IMR-90 (cell line): ENCODE measurements around the gene STK17B. TPM values are rescaled to one million over a fixed set of nuclear protein-coding genes. Genes with fewer than 3 reads are reported as not detected.
A peak's percentile ranks its signal among the peaks of the same experiment; 100 is the strongest.

Experiments
- ATAC-seq: fragments of 200-7000 bp; cut with Tn5 transposase; 2 replicates; pipeline ENCODE4 v1.9.1; 2020; ENCODE audit warnings: low read depth, mild to moderate bottlenecking, moderate library complexity
- BruUV-seq: library from RNA; stranded (reverse); fragments of 400-500 nt; replicated peaks from 2 replicates; lab custom pipeline; 2021; lab: Mats Ljungman, UMichigan
- CTCF ChIA-PET: fragments of 300-600 bp; formaldehyde crosslinking; extraction: SDS; loops from one replicate; lab custom pipeline; 2021; ENCODE audit warnings: antibody characterized with exemption; lab: Yijun Ruan, JAX
- POLR2A ChIA-PET: fragments of 300-600 bp; sonication (Branson Sonifier 250); formaldehyde crosslinking; loops from one replicate; lab custom pipeline; 2022; ENCODE audit warnings: antibody characterized with exemption; ENCODE audit not compliant: unreplicated experiment; lab: Charles Lee
- DNase-seq: peaks from one replicate; pipeline ENCODE4 v3.0.0; 2013
- H2AFZ ChIP-seq: replicated peaks from 2 replicates; pipeline ENCODE3; 2013; ENCODE audit warnings: low read length, mild to moderate bottlenecking; ENCODE audit not compliant: poor library complexity
- H2AK5ac ChIP-seq: 2 replicates; pipeline ENCODE4 v1.6.1; 2013; ENCODE audit warnings: low read depth, low read length, inconsistent platforms
- H2AK9ac ChIP-seq: replicated peaks from 2 replicates; pipeline ENCODE3; 2013; ENCODE audit warnings: mild to moderate bottlenecking, low read depth, low read length, moderate library complexity; ENCODE audit not compliant: poor library complexity
- H2BK120ac ChIP-seq: 2 replicates; pipeline ENCODE4 v1.6.1; 2013; ENCODE audit warnings: low read depth, low read length, inconsistent platforms
- H2BK15ac ChIP-seq: 3 replicates; pipeline ENCODE4 v1.6.1; 2013; ENCODE audit warnings: low read depth, low read length, inconsistent platforms
- H2BK20ac ChIP-seq: 2 replicates; pipeline ENCODE4 v1.6.1; 2013; ENCODE audit warnings: low read depth, mild to moderate bottlenecking, inconsistent platforms, low read length, moderate library complexity
- H2BK5ac ChIP-seq: 2 replicates; pipeline ENCODE4 v1.6.1; 2013; ENCODE audit warnings: mild to moderate bottlenecking, low read depth, low read length, inconsistent platforms; ENCODE audit not compliant: poor library complexity, severe bottlenecking
- H3K14ac ChIP-seq: replicated peaks from 2 replicates; pipeline ENCODE4 v1.6.1; 2013; ENCODE audit warnings: low read depth, low read length, inconsistent platforms
- H3K18ac ChIP-seq: 2 replicates; pipeline ENCODE4 v1.6.1; 2013; ENCODE audit warnings: low read depth, low read length, control low read depth
- H3K23ac ChIP-seq: 2 replicates; pipeline ENCODE4 v1.6.1; 2013; ENCODE audit warnings: low read depth, low read length, inconsistent platforms
- H3K27ac ChIP-seq: 2 replicates; pipeline ENCODE4 v1.5.1; 2013; ENCODE audit warnings: mild to moderate bottlenecking, control low read depth, low read length; ENCODE audit not compliant: insufficient read depth
- H3K27me3 ChIP-seq: 2 replicates; pipeline ENCODE4 v1.6.1; 2013; ENCODE audit warnings: low read length; ENCODE audit not compliant: control insufficient read depth, insufficient read depth
- H3K36me3 ChIP-seq: 2 replicates; pipeline ENCODE4 v1.6.1; 2013; ENCODE audit warnings: low read length, mixed read lengths; ENCODE audit not compliant: control insufficient read depth, insufficient read depth
- H3K4ac ChIP-seq: 2 replicates; pipeline ENCODE4 v1.6.1; 2013; ENCODE audit warnings: low read depth, low read length, inconsistent platforms
- H3K4me1 ChIP-seq: 2 replicates; pipeline ENCODE4 v1.6.1; 2013; ENCODE audit warnings: low read length, mixed read lengths; ENCODE audit not compliant: control insufficient read depth, insufficient read depth
- H3K4me2 ChIP-seq: 2 replicates; pipeline ENCODE4 v1.6.1; 2013; ENCODE audit warnings: low read depth, mild to moderate bottlenecking, control low read depth, low read length, moderate library complexity
- H3K4me3 ChIP-seq: 2 replicates; pipeline ENCODE4 v1.5.1; 2013; ENCODE audit warnings: low read depth, mild to moderate bottlenecking, control low read depth, low read length, moderate library complexity; ENCODE audit not compliant: insufficient read depth
- H3K56ac ChIP-seq: 2 replicates; pipeline ENCODE4 v1.6.1; 2013; ENCODE audit warnings: low read length, inconsistent platforms; ENCODE audit not compliant: insufficient read depth; ENCODE audit errors: extremely low read depth
- H3K79me1 ChIP-seq, 2 experiments: 2 replicates each; pipeline ENCODE4 v1.6.1; 2013; ENCODE audit warnings: low read length in 2 of 2, inconsistent platforms in 1 of 2, low read depth in 1 of 2
- H3K9ac ChIP-seq: 2 replicates; pipeline ENCODE4 v1.6.1; 2013; ENCODE audit warnings: low read depth, low read length, control low read depth
- H3K9me1 ChIP-seq: 2 replicates; pipeline ENCODE4 v1.6.1; 2013; ENCODE audit warnings: low read length, inconsistent platforms; ENCODE audit not compliant: insufficient read depth
- H3K9me3 ChIP-seq: 2 replicates; pipeline ENCODE4 v1.6.1; 2013; ENCODE audit warnings: low read length; ENCODE audit not compliant: control insufficient read depth, insufficient read depth
- H4K20me1 ChIP-seq: 2 replicates; pipeline ENCODE4 v1.6.1; 2013; ENCODE audit warnings: low read length, inconsistent platforms; ENCODE audit not compliant: insufficient read depth
- H4K5ac ChIP-seq: 2 replicates; pipeline ENCODE4 v1.6.1; 2013; ENCODE audit warnings: mild to moderate bottlenecking, low read depth, low read length, control low read depth
- H4K8ac ChIP-seq, 2 experiments: 2 replicates each; pipeline ENCODE4 v1.6.1; 2013; ENCODE audit warnings: low read depth in 2 of 2, low read length in 2 of 2, control low read depth in 1 of 2, inconsistent platforms in 1 of 2
- H4K91ac ChIP-seq: 2 replicates; pipeline ENCODE4 v1.6.1; 2013; ENCODE audit warnings: low read depth, low read length, inconsistent platforms; ENCODE audit not compliant: insufficient read depth
- BHLHE40 ChIP-seq: fragments of 150-350 bp; IDR thresholded peaks from 2 replicates; pipeline ENCODE4 v1.6.1; 2016; ENCODE audit warnings: mild to moderate bottlenecking, low read depth, low read length
- CEBPB ChIP-seq: IDR thresholded peaks from 2 replicates; pipeline ENCODE4 v1.6.1; 2012; ENCODE audit warnings: low read depth, low read length, improper control_type of control experiment
- CHD1 ChIP-seq: IDR thresholded peaks from 2 replicates; pipeline ENCODE4 v1.6.1; 2012; ENCODE audit warnings: low read depth, low read length, improper control_type of control experiment
- CTCF ChIP-seq: conservative IDR thresholded peaks from 2 replicates; pipeline ENCODE4 v1.5.1; 2012; ENCODE audit warnings: mild to moderate bottlenecking, low read depth, low read length, improper control_type of control experiment
- ELK1 ChIP-seq: fragments of 150-350 bp; IDR thresholded peaks from 2 replicates; pipeline ENCODE4 v1.6.1; 2016; ENCODE audit warnings: low read depth, mild to moderate bottlenecking, low read length, moderate library complexity, borderline replicate concordance
- FOS ChIP-seq: fragments of 150-350 bp; IDR thresholded peaks from 2 replicates; pipeline ENCODE4 v1.6.1; 2016; ENCODE audit warnings: low read depth, low read length
- MAFK ChIP-seq: IDR thresholded peaks from 2 replicates; pipeline ENCODE4 v1.6.1; 2012; ENCODE audit warnings: low read depth, low read length, improper control_type of control experiment
- MAZ ChIP-seq: IDR thresholded peaks from 2 replicates; pipeline ENCODE4 v1.6.1; 2012; ENCODE audit warnings: low read depth, mild to moderate bottlenecking, low read length, improper control_type of control experiment, moderate library complexity, borderline replicate concordance
- MXI1 ChIP-seq: IDR thresholded peaks from 2 replicates; pipeline ENCODE4 v1.6.1; 2012; ENCODE audit warnings: low read depth, mild to moderate bottlenecking, low read length, moderate library complexity, borderline replicate concordance
- NFE2L2 ChIP-seq: fragments of 150-350 bp; IDR thresholded peaks from 2 replicates; pipeline ENCODE4 v1.6.1; 2016; ENCODE audit warnings: low read depth, mild to moderate bottlenecking, low read length
- RAD21 ChIP-seq: IDR thresholded peaks from 2 replicates; pipeline ENCODE4 v1.6.1; 2012; ENCODE audit warnings: low read length, improper control_type of control experiment
- RCOR1 ChIP-seq: IDR thresholded peaks from 2 replicates; pipeline ENCODE4 v1.6.1; 2012; ENCODE audit warnings: mild to moderate bottlenecking, low read length, improper control_type of control experiment; ENCODE audit not compliant: insufficient replicate concordance
- RFX5 ChIP-seq: IDR thresholded peaks from 2 replicates; pipeline ENCODE4 v1.8.0; 2012; ENCODE audit warnings: low read depth, mild to moderate bottlenecking, low read length, moderate library complexity
- SMC3 ChIP-seq: fragments of 150-350 bp; IDR thresholded peaks from 2 replicates; pipeline ENCODE4 v1.6.1; 2016; ENCODE audit warnings: low read depth, mild to moderate bottlenecking, antibody characterized with exemption, low read length, moderate library complexity
- USF2 ChIP-seq: fragments of 150-350 bp; IDR thresholded peaks from 2 replicates; pipeline ENCODE4 v1.6.1; 2017; ENCODE audit warnings: mild to moderate bottlenecking, antibody characterized with exemption, low read length, low read depth
- WGBS, 2 experiments: methylation state at CpG; one replicate each; pipeline versions ENCODE4 v1.1.5 to v1.1.7; 2013; ENCODE audit warnings: missing lambda C conversion rate in 2 of 2; ENCODE audit not compliant: insufficient read length in 1 of 2; ENCODE audit errors: extremely low coverage in 2 of 2; 5-methylcytosine and 5-hydroxymethylcytosine counted together
- dilution Hi-C: fragments of 300-500 bp; cut with HindIII; formaldehyde crosslinking; loops from one replicate; pipeline ENCODE4 v1.14.3; 2018; ENCODE audit warnings: low sequenced_read_pairs; ENCODE audit not compliant: unreplicated experiment
- in situ Hi-C: fragments of 300-500 bp; cut with MboI; formaldehyde crosslinking; loops from 3 replicates; pipeline ENCODE4 v1.14.3; 2019; ENCODE audit warnings: low sequenced_read_pairs, inconsistent platforms, mixed read lengths
- intact Hi-C: fragments of 100-400 bp; cut with micrococcal nuclease; formaldehyde crosslinking; loops from 2 replicates; pipeline ENCODE4 v1.10.0; 2022
- polyA plus RNA-seq, 3 experiments: library from polyadenylated mRNA; depleted of rRNA; stranded (reverse); fragments of >200 nt; gene quantifications; 2 replicates each; pipeline ENCODE4 v1.2.3, GENCODE V29; 2012; ENCODE audit warnings: low replicate concordance in 1 of 3
- total RNA-seq: library from RNA; depleted of rRNA; stranded (reverse); fragments of >200 nt; gene quantifications from 2 replicates; pipeline ENCODE4 v1.2.3, GENCODE V29; 2012

The STK17B gene
- total and polyA plus RNA-seq, 2 of the 4 experiments (the other 2 are of a cell fraction), result 7.5 to 48.9 TPM

GRCh38 chr2:196160946-196161345 is 10.4 kb downstream of the STK17B start:
- no peak overlapping the region for H3K9ac ChIP-seq
- peak overlapping the region; percentile 58; the same call in 1 of the 2 replicates for H4K91ac ChIP-seq
- H3K14ac ChIP-seq, result no peak overlapping the region
- no peak overlapping the region for H2BK5ac ChIP-seq
- no peak overlapping the region; the same call in 1 of the 2 replicates for H3K4ac ChIP-seq
- H2BK20ac ChIP-seq, result peak overlapping the region; percentile 11; the same call in 1 of the 2 replicates
- peaks cover under 1% of the 10 kb centered on the region; the same call in 1 of the 2 replicates for H4K20me1 ChIP-seq
- peaks cover 12% of the 10 kb centered on the region for H3K36me3 ChIP-seq
- H3K27me3 ChIP-seq, result no peaks in the 10 kb centered on the region
- H3K9me1 ChIP-seq, result peaks cover 12% of the 10 kb centered on the region; the same call in 1 of the 2 replicates
- no peak overlapping the region for H3K23ac ChIP-seq
- ChIA-PET POLR2A (no interaction called here), CTCF (no interaction called here)
- no peak overlapping the region for H3K56ac ChIP-seq
- H2BK15ac ChIP-seq, result no peak overlapping the region
- H3K4me1 ChIP-seq, result peaks cover 6% of the 10 kb centered on the region
- no peak overlapping the region for H3K4me3 ChIP-seq
- no peaks in the 10 kb centered on the region for H3K9me3 ChIP-seq
- BruUV-seq, result no TSS peak
- no peak overlapping the region for H2AK5ac ChIP-seq
- in situ Hi-C loops (loop anchor here (25.0 kb wide), 1 partner anchor 101 kb away; no protein-coding TSS in a partner anchor), dilution Hi-C loops (no loop called here), intact Hi-C loops (no loop called here)
- no peak overlapping the region for H3K27ac ChIP-seq
- no peak overlapping the region for H2AFZ ChIP-seq
- peak overlapping the region; percentile 30 for H2BK120ac ChIP-seq
- H4K5ac ChIP-seq, result no peak overlapping the region
- ATAC-seq (no peak), DNase-seq (no peak)
- H3K4me2 ChIP-seq, result no peak overlapping the region
- peaks cover 14 to 45% of the 10 kb centered on the region in 2 experiments for H3K79me1 ChIP-seq
- H3K18ac ChIP-seq, result no peak overlapping the region
- no peak overlapping the region for H4K8ac ChIP-seq
- no CpG with 5 or more reads among the region's 4 CpGs for WGBS, 2 experiments
- no peak for TF ChIP-seq CHD1
- no peak for TF ChIP-seq FOS
- no peak for TF ChIP-seq NFE2L2
- no peak for TF ChIP-seq BHLHE40
- TF ChIP-seq CEBPB, result no peak
- no peak for TF ChIP-seq MXI1
- TF ChIP-seq RCOR1, result no peak
- TF ChIP-seq RAD21, result no peak
- TF ChIP-seq MAZ, result no peak
- no peak for TF ChIP-seq CTCF
- no peak for TF ChIP-seq SMC3
- no peak for TF ChIP-seq ELK1
- TF ChIP-seq USF2, result no peak
- no peak for TF ChIP-seq MAFK
- TF ChIP-seq RFX5, result no peak
- H2AK9ac ChIP-seq, result no peak overlapping the region
